Endothelial cell (in vitro differentiated cells): ENCODE results near the gene FAM200B. TPM values are rescaled to one million over a fixed set of nuclear protein-coding genes. Genes with fewer than 3 reads are reported as not detected.

Experiments
- DNase-seq: peaks from one replicate; pipeline ENCODE4 v3.0.0; 2021; ENCODE audit warnings: low spot score
- H3K27ac Mint-ChIP-seq: one replicate; pipeline ENCODE4 v1.8.0; 2021; ENCODE audit warnings: mixed read lengths, inconsistent platforms; ENCODE audit not compliant: unreplicated experiment
- H3K27me3 Mint-ChIP-seq: one replicate; pipeline ENCODE4 v1.8.0; 2021; ENCODE audit warnings: mild to moderate bottlenecking, moderate library complexity, mixed read lengths, inconsistent platforms; ENCODE audit not compliant: unreplicated experiment
- H3K36me3 Mint-ChIP-seq: one replicate; pipeline ENCODE4 v1.8.0; 2021; ENCODE audit warnings: mild to moderate bottlenecking, low read depth, mixed read lengths, inconsistent platforms; ENCODE audit not compliant: unreplicated experiment
- H3K4me1 Mint-ChIP-seq: one replicate; pipeline ENCODE4 v1.8.0; 2021; ENCODE audit warnings: mild to moderate bottlenecking, mixed read lengths, inconsistent platforms; ENCODE audit not compliant: unreplicated experiment
- H3K4me3 Mint-ChIP-seq: one replicate; pipeline ENCODE4 v1.8.0; 2021; ENCODE audit warnings: mild to moderate bottlenecking, mixed read lengths, inconsistent platforms; ENCODE audit not compliant: unreplicated experiment
- H3K9me3 Mint-ChIP-seq: one replicate; pipeline ENCODE4 v1.8.0; 2021; ENCODE audit warnings: mixed read lengths, inconsistent platforms; ENCODE audit not compliant: unreplicated experiment
- CTCF ChIP-seq: fragments of 200-600 bp; sonication (generic); IDR thresholded peaks from one replicate; pipeline ENCODE4 v1.5.0; 2021; ENCODE audit warnings: antibody characterized with exemption; ENCODE audit not compliant: unreplicated experiment
- total RNA-seq: library from RNA; stranded (reverse); fragmentation: NEBNext Ultra II Directional; extraction: Animal tissue kit (Norgen Biotek cat#: 25700); gene quantifications from one replicate; pipeline ENCODE4 v1.2.1, GENCODE V29; 2021; ENCODE audit not compliant: unreplicated experiment

Gene FAM200B
- total RNA-seq, 1 donor from 2014 or later, result 22.8 TPM

GRCh38 chr4:15676899-15677298 lies 4.7 kb upstream of the FAM200B start:
- Mint-ChIP-seq H3K27ac (no peak overlapping the region), H3K36me3 (no peaks in the 10 kb centered on the region), H3K4me3 (no peak overlapping the region), H3K9me3 (no peaks in the 10 kb centered on the region), H3K27me3 (peaks cover 5% of the 10 kb centered on the region), H3K4me1 (peaks cover 12% of the 10 kb centered on the region)
- TF ChIP-seq CTCF, result no peak
- no peak for DNase-seq

GRCh38 chr4:15677507-15677988 lies 4.1 kb upstream of the FAM200B start:
- Mint-ChIP-seq H3K9me3 (no peaks in the 10 kb centered on the region), H3K4me3 (peak overlapping the region; percentile 65), H3K36me3 (no peaks in the 10 kb centered on the region), H3K27ac (no peak overlapping the region), H3K27me3 (peaks cover 8% of the 10 kb centered on the region), H3K4me1 (peaks cover 14% of the 10 kb centered on the region)
- no peak for DNase-seq
- TF ChIP-seq CTCF, result no peak

- peak overlapping the region; percentile 100 for H3K27ac Mint-ChIP-seq
- peaks cover 32% of the 10 kb centered on the region for H3K4me1 Mint-ChIP-seq
- DNase-seq, result no peak
- H3K27me3 Mint-ChIP-seq, result peaks cover 8% of the 10 kb centered on the region
- H3K9me3 Mint-ChIP-seq, result no peaks in the 10 kb centered on the region
- peak overlapping the region; percentile 99 for H3K4me3 Mint-ChIP-seq
- no peak for TF ChIP-seq CTCF
- peaks cover 6% of the 10 kb centered on the region for H3K36me3 Mint-ChIP-seq
These were observed 608 bp upstream of the FAM200B start for GRCh38 chr4:15681067-15681371.

- Mint-ChIP-seq H3K9me3 (no peaks in the 10 kb centered on the region), H3K27ac (peak overlapping the region; percentile 100), H3K27me3 (peaks cover 8% of the 10 kb centered on the region), H3K4me3 (peak overlapping the region; percentile 99), H3K4me1 (peaks cover 32% of the 10 kb centered on the region), H3K36me3 (peaks cover 12% of the 10 kb centered on the region)
- TF ChIP-seq CTCF, result no peak
- no peak for DNase-seq
These were observed 865 bp downstream of the FAM200B start for GRCh38 chr4:15682242-15683142.

- no peak for TF ChIP-seq CTCF
- peak overlapping the region; percentile 100 for H3K27ac Mint-ChIP-seq
- DNase-seq, result no peak
- H3K4me1 Mint-ChIP-seq, result peaks cover 30% of the 10 kb centered on the region
- H3K9me3 Mint-ChIP-seq, result no peaks in the 10 kb centered on the region
- peaks cover 8% of the 10 kb centered on the region for H3K27me3 Mint-ChIP-seq
- H3K4me3 Mint-ChIP-seq, result peak overlapping the region; percentile 99
- H3K36me3 Mint-ChIP-seq, result peaks cover 12% of the 10 kb centered on the region
These were observed 1.5 kb downstream of the FAM200B start for GRCh38 chr4:15683143-15683495.
